ENCODE measurements around the gene PRR20G.

The PRR20G gene

GRCh38 chr3:127234778-127235177, 53.1 kb downstream of the PRR20G start:
- Histone ChIP-seq H3K27me3 (ENCODE audit: control insufficient read depth, insufficient read depth, low read length) (no peaks in the 10 kb centered on the region), H3K4me1 (ENCODE audit: control insufficient read depth, insufficient read depth, low read length) (no peaks in the 10 kb centered on the region), H3K9me3 (ENCODE audit: control insufficient read depth, insufficient read depth, low read length) (no peaks in the 10 kb centered on the region), H3K4me3 (ENCODE audit: low read length) (no peak overlapping the region), H3K27ac (ENCODE audit: low read length) (no peak overlapping the region), H3K36me3 (ENCODE audit: control insufficient read depth, insufficient read depth, low read length) (no peaks in the 10 kb centered on the region)
- DNase-seq (ENCODE audit: low read depth, low spot score) = no peak

Data from iPS DF 6.9 (cell line).